K562 (cell line): ENCODE results near the gene TRERF1.

Source experiments
- POLR2H ChIP-seq: IDR thresholded peaks from 2 replicates; pipeline ENCODE4 v1.6.1; 2016; ENCODE audit warnings: missing genetic modification characterization, low read depth, mild to moderate bottlenecking, control low read depth, missing compliant biosample characterization, moderate library complexity
- PYGO2 ChIP-seq: fragments of 450-650 bp; IDR thresholded peaks from 2 replicates; pipeline ENCODE4 v1.6.1; 2016; ENCODE audit warnings: mild to moderate bottlenecking, missing genetic modification characterization, moderate library complexity, missing compliant biosample characterization
- SMAD4 ChIP-seq: fragments of 250-450 bp; sonication (Bioruptor Pico); conservative IDR thresholded peaks from 2 replicates; pipeline ENCODE4 v1.8.0; 2021; ENCODE audit warnings: inconsistent platforms, mild to moderate bottlenecking, moderate library complexity
- SPI1 ChIP-seq: IDR thresholded peaks from 2 replicates; pipeline ENCODE4 v1.6.1; 2011; ENCODE audit warnings: low read depth, low read length, control low read depth, borderline replicate concordance
- TARDBP ChIP-seq: fragments of 450-650 bp; IDR thresholded peaks from 2 replicates; pipeline ENCODE4 v1.6.1; 2016
- USF2 ChIP-seq: sonication (generic); formaldehyde crosslinking; IDR thresholded peaks from 2 replicates; pipeline ENCODE4 v1.5.0; 2020; ENCODE audit warnings: missing genetic modification reagents
- ZFP1 ChIP-seq: fragments of 450-650 bp; formaldehyde crosslinking; IDR thresholded peaks from 2 replicates; pipeline ENCODE4 v1.4.0; 2020; ENCODE audit warnings: mild to moderate bottlenecking, mixed read lengths
- ZFP36 ChIP-seq: fragments of 150-350 bp; IDR thresholded peaks from 2 replicates; pipeline ENCODE4 v1.6.1; 2018; ENCODE audit warnings: low read length, low read depth; ENCODE audit not compliant: partially characterized antibody
- ZNF24 ChIP-seq: fragments of 450-650 bp; IDR thresholded peaks from 2 replicates; pipeline ENCODE4 v1.6.1; 2016
- TF ChIP-seq, protein P1 (sequence below), 2 experiments: IDR thresholded peaks; 2 replicates each; pipeline ENCODE4 v1.6.1; 2012; ENCODE audit warnings: improper control_type of control experiment in 2 of 2, low read depth in 2 of 2, low read length in 2 of 2, borderline replicate concordance in 1 of 2
- TF ChIP-seq, protein P2 (sequence below), 3 experiments: IDR thresholded peaks in 2 of 3; conservative IDR thresholded peaks in 1 of 3; 2 replicates each; pipeline ENCODE4 v1.5.1; 2011 to 2012; ENCODE audit warnings: low read length in 3 of 3, mild to moderate bottlenecking in 3 of 3, control low read depth in 2 of 3, improper control_type of control experiment in 1 of 3, inconsistent platforms in 1 of 3, low read depth in 1 of 3, mixed read lengths in 1 of 3, moderate library complexity in 1 of 3; ENCODE audit not compliant: insufficient read depth in 2 of 3

GRCh38 chr6:42404484-42404883 lies 47.2 kb downstream of the TRERF1 start:
- TF ChIP-seq SPI1 (no peak), PYGO2 (no peak), ZFP1 (CRISPR knock-in tag) (no peak), SMAD4 (CRISPR knock-in tag) (no peak), ZFP36 (no peak), USF2 (CRISPR knock-in tag) (no peak), ZNF24 (no peak), POLR2H (tag) (no peak), TARDBP (no peak)
- TF ChIP-seq, protein P1, sequence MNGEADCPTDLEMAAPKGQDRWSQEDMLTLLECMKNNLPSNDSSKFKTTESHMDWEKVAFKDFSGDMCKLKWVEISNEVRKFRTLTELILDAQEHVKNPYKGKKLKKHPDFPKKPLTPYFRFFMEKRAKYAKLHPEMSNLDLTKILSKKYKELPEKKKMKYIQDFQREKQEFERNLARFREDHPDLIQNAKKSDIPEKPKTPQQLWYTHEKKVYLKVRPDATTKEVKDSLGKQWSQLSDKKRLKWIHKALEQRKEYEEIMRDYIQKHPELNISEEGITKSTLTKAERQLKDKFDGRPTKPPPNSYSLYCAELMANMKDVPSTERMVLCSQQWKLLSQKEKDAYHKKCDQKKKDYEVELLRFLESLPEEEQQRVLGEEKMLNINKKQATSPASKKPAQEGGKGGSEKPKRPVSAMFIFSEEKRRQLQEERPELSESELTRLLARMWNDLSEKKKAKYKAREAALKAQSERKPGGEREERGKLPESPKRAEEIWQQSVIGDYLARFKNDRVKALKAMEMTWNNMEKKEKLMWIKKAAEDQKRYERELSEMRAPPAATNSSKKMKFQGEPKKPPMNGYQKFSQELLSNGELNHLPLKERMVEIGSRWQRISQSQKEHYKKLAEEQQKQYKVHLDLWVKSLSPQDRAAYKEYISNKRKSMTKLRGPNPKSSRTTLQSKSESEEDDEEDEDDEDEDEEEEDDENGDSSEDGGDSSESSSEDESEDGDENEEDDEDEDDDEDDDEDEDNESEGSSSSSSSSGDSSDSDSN (IDR thresholded peaks at IDR 0.05; ENCODE audit: borderline replicate concordance in 1 of 2, low read depth in 2 of 2, low read length in 2 of 2) = peak; percentile 57 to 92; a peak in 3 of 4 replicates
- TF ChIP-seq, protein P2, sequence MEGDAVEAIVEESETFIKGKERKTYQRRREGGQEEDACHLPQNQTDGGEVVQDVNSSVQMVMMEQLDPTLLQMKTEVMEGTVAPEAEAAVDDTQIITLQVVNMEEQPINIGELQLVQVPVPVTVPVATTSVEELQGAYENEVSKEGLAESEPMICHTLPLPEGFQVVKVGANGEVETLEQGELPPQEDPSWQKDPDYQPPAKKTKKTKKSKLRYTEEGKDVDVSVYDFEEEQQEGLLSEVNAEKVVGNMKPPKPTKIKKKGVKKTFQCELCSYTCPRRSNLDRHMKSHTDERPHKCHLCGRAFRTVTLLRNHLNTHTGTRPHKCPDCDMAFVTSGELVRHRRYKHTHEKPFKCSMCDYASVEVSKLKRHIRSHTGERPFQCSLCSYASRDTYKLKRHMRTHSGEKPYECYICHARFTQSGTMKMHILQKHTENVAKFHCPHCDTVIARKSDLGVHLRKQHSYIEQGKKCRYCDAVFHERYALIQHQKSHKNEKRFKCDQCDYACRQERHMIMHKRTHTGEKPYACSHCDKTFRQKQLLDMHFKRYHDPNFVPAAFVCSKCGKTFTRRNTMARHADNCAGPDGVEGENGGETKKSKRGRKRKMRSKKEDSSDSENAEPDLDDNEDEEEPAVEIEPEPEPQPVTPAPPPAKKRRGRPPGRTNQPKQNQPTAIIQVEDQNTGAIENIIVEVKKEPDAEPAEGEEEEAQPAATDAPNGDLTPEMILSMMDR (IDR thresholded peaks at IDR 0.05 in 2 of 3, conservative IDR thresholded peaks at IDR 0.05 in 1 of 3; ENCODE audit: insufficient read depth in 2 of 3, low read depth in 1 of 3, low read length in 3 of 3) = no peak
